ENCODE measurements around the gene TBC1D5.
"Not testable (repeated sequence)": the region's sequence is repeated elsewhere in the genome, so short reads cannot be mapped to it uniquely, and the experiment has no call there.

TBC1D5 gene

GRCh38 chr3:17749705-17750293, 7.4 kb upstream of the TBC1D5 start:
- DNase-seq (ENCODE audit: low spot score) = no peak

- no peak for DNase-seq (ENCODE audit: low spot score)
Measured at GRCh38 chr3:17749281-17749680, 6.8 kb upstream of the TBC1D5 start.

GRCh38 chr3:17747890-17748247, 5.4 kb upstream of the TBC1D5 start:
- no peak for DNase-seq (ENCODE audit: low spot score)

- DNase-seq (ENCODE audit: low spot score) = no peak
Measured at GRCh38 chr3:17747174-17747889, 4.9 kb upstream of the TBC1D5 start.

- no peak for DNase-seq (ENCODE audit: low spot score)
Measured at GRCh38 chr3:17745894-17746293, 3.5 kb upstream of the TBC1D5 start.

- DNase-seq (ENCODE audit: low spot score) = no peak
Measured at GRCh38 chr3:17745301-17745700, 2.9 kb upstream of the TBC1D5 start.

- no peak for DNase-seq (ENCODE audit: low spot score)
Measured at GRCh38 chr3:17744693-17745092, 2.3 kb upstream of the TBC1D5 start.

GRCh38 chr3:17743658-17743995, 1.2 kb upstream of the TBC1D5 start:
- DNase-seq (ENCODE audit: low spot score) = no peak

GRCh38 chr3:17742880-17743657, 638 bp upstream of the TBC1D5 start:
- DNase-seq (ENCODE audit: low spot score) = no peak

- DNase-seq (ENCODE audit: low spot score) = no peak
Measured at GRCh38 chr3:17741621-17742101, 770 bp downstream of the TBC1D5 start.

GRCh38 chr3:17740721-17741141, 1.7 kb downstream of the TBC1D5 start:
- no peak for DNase-seq (ENCODE audit: low spot score)

- DNase-seq (ENCODE audit: low spot score) = no peak
Measured at GRCh38 chr3:17738921-17739320, 3.5 kb downstream of the TBC1D5 start.

- no peak for DNase-seq (ENCODE audit: low spot score)
Measured at GRCh38 chr3:17738219-17738618, 4.2 kb downstream of the TBC1D5 start.

GRCh38 chr3:17737591-17737990, 4.8 kb downstream of the TBC1D5 start:
- no peak for DNase-seq (ENCODE audit: low spot score)

- DNase-seq (ENCODE audit: low spot score) = not testable (repeated sequence)
Measured at GRCh38 chr3:17735362-17735761, 7.1 kb downstream of the TBC1D5 start.

- no peak for DNase-seq (ENCODE audit: low spot score)
Measured at GRCh38 chr3:17733768-17734167, 8.7 kb downstream of the TBC1D5 start.

- DNase-seq (ENCODE audit: low spot score) = no peak
Measured at GRCh38 chr3:17733215-17733614, 9.2 kb downstream of the TBC1D5 start.

GRCh38 chr3:17730318-17730967, 12.0 kb downstream of the TBC1D5 start:
- no peak for DNase-seq (ENCODE audit: low spot score)

- no peak for DNase-seq (ENCODE audit: low spot score)
Measured at GRCh38 chr3:17726313-17726712, 16.1 kb downstream of the TBC1D5 start.

GRCh38 chr3:17725844-17726243, 16.6 kb downstream of the TBC1D5 start:
- not testable (repeated sequence) for DNase-seq (ENCODE audit: low spot score)

GRCh38 chr3:17724948-17725347, 17.5 kb downstream of the TBC1D5 start:
- DNase-seq (ENCODE audit: low spot score) = no peak

GRCh38 chr3:17724122-17724521, 18.3 kb downstream of the TBC1D5 start:
- DNase-seq (ENCODE audit: low spot score) = no peak

GRCh38 chr3:17717411-17717810, 25.0 kb downstream of the TBC1D5 start:
- no peak for DNase-seq (ENCODE audit: low spot score)

Data from AG20443 (cell line).